Esophagus (tissue), 2 donors: ENCODE data around the gene TFAM. TPM values are rescaled to one million over a fixed set of nuclear protein-coding genes. Genes with fewer than 3 reads are reported as not detected.
"Not testable (repeated sequence)": the region's sequence is repeated elsewhere in the genome, so short reads cannot be mapped to it uniquely, and the experiment has no call there.

Experiments used
- H3K27ac ChIP-seq, 2 donors: one replicate each; pipeline ENCODE4 v1.5.1; 2013; ENCODE audit warnings: low read depth in 2 of 2, mild to moderate bottlenecking in 2 of 2, inconsistent platforms in 1 of 2, low read length in 1 of 2, moderate library complexity in 1 of 2
- H3K27me3 ChIP-seq, 2 donors: one replicate each; pipeline ENCODE4 v1.6.1; 2013; ENCODE audit warnings: low read length in 2 of 2, control low read depth in 1 of 2, mild to moderate bottlenecking in 1 of 2; ENCODE audit not compliant: insufficient read depth in 2 of 2, control insufficient read depth in 1 of 2
- H3K36me3 ChIP-seq, 2 donors: one replicate each; pipeline ENCODE4 v1.6.1; 2013; ENCODE audit warnings: low read length in 1 of 2; ENCODE audit not compliant: control insufficient read depth in 2 of 2, insufficient read depth in 2 of 2
- H3K4me1 ChIP-seq, 2 donors: one replicate each; pipeline ENCODE4 v1.6.1; 2013; ENCODE audit warnings: low read length in 1 of 2; ENCODE audit not compliant: control insufficient read depth in 2 of 2, insufficient read depth in 2 of 2
- H3K4me3 ChIP-seq, 2 donors: one replicate each; pipeline ENCODE4 v1.5.1; 2013; ENCODE audit warnings: low read length in 2 of 2, mild to moderate bottlenecking in 2 of 2, low read depth in 1 of 2, moderate library complexity in 1 of 2
- H3K9me3 ChIP-seq, 2 donors: one replicate each; pipeline ENCODE4 v1.6.1; 2013; ENCODE audit warnings: mild to moderate bottlenecking in 2 of 2, low read depth in 1 of 2, low read length in 1 of 2, moderate library complexity in 1 of 2; ENCODE audit not compliant: control insufficient read depth in 2 of 2, insufficient read depth in 1 of 2
- WGBS, 2 donors: extraction: QIAGEN DNeasy Blood & Tissue Kit; methylation state at CpG; one replicate each; pipeline ENCODE4 v1.1.7; 2013; 5-methylcytosine and 5-hydroxymethylcytosine counted together
- polyA plus RNA-seq, 2 donors: library from polyadenylated mRNA; stranded (reverse); fragments of 200-250 nt; gene quantifications; one replicate each; pipeline ENCODE4 v1.2.3, GENCODE V29; 2013
- donor health status: healthy with polysubstance abuse.
- donor health status: Bipolar disorder and iron deficiency.

The TFAM gene
- polyA plus RNA-seq, 2 donors = 3.6 to 10.2 TPM

DNA sequence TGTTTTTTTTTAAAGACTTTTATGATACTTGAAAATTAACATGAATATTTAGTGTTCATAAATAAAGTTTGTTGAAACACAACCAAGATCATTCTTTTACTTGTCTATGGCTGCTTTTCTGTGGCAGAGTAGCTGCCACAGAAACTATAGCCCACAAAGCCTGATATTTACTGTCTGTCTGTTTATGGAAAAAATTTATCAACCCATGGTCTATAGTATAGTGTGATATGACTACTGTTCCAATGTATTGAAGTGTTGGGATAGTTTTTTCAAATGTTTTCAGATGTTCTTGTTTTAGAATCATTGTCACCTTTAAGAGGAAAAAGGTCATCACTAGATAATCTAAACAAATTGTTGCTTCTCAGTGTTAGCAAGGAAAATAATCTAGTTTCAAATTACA is 10.8 kb downstream of the TFAM start:
- H3K27me3 ChIP-seq = no peaks in the 10 kb centered on the region
- H3K36me3 ChIP-seq = no peaks in the 10 kb centered on the region
- H3K4me3 ChIP-seq = no peak overlapping the region
- H3K27ac ChIP-seq = no peak overlapping the region
- H3K4me1 ChIP-seq = no peaks in the 10 kb centered on the region
- no peaks in the 10 kb centered on the region for H3K9me3 ChIP-seq

DNA sequence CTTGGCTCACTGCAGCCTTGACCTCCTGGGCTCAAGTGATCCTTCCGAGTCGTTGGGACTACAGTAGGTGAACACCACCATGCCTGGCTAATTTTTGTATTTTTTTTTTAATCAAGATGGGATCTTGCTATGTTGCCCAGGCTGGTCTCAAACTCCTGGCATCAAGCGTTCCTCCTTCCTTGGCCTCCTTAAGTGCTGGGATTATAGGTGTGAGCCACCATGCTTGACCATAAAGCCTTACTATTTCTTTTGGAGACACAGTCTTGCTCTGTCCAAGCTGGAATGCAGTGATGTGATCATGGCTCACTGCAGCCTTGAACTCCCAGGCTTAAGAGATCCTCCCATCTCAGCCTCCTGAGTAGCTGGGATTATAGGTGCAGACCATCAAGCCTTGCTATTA is 12.6 kb downstream of the TFAM start:
- Histone ChIP-seq H3K27ac (no peak overlapping the region), H3K36me3 (no peaks in the 10 kb centered on the region), H3K9me3 (no peaks in the 10 kb centered on the region), H3K4me3 (no peak overlapping the region), H3K27me3 (no peaks in the 10 kb centered on the region), H3K4me1 (no peaks in the 10 kb centered on the region)
- WGBS, 2 donors = 95 to 96% methylated on average over 3 of the region's 3 CpGs

DNA sequence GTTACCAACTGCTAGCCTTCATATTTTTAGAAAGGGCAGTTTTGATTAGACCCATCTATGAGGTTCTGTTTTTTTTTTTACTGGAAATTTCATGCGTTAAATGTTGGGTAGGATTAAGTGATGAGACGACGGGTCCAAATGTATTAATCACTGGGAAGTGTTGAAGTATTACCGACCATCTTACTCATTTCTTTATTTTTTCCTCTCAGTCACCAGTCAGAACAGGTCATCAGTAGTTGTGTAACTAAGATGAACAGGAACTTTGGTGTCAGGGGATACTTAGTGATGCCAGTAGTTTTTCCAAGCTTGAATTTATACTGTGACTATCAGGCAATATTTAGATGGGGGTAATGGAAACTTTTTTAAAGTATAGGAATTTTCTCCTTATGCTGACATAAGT is 14.2 kb downstream of the TFAM start:
- Histone ChIP-seq H3K4me3 (no peak overlapping the region), H3K9me3 (no peaks in the 10 kb centered on the region), H3K27ac (no peak overlapping the region), H3K4me1 (no peaks in the 10 kb centered on the region), H3K36me3 (no peaks in the 10 kb centered on the region), H3K27me3 (no peaks in the 10 kb centered on the region)
- 74 to 83% methylated on average over 4 of the region's 4 CpGs for WGBS, 2 donors

DNA sequence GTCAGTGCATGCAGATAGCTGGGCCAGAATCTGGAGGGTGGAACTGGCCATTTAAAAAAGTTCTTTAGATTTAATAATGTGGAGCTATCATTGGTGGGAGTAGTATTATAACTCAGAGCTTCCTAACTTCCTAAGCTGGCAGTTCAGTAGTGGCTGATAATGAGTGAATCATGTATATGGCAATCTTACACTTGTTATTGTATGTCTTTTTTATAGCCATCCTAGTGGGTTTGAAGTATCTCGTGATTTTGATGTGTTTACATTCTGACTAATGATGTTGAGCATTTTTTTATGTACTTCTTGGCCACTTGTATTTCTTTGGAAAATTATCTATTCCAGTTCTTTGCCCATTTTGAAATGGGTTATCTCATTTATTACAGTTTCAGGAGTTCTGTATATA is 15.4 kb downstream of the TFAM start:
- H3K4me1 ChIP-seq = no peaks in the 10 kb centered on the region
- H3K27ac ChIP-seq = no peak overlapping the region
- no peak overlapping the region for H3K4me3 ChIP-seq
- no peaks in the 10 kb centered on the region for H3K36me3 ChIP-seq
- no peaks in the 10 kb centered on the region for H3K27me3 ChIP-seq
- whole genome bisulfite sequencing, 2 donors = 39 to 52% methylated on average over 1 of the region's 1 CpG
- no peaks in the 10 kb centered on the region for H3K9me3 ChIP-seq

DNA sequence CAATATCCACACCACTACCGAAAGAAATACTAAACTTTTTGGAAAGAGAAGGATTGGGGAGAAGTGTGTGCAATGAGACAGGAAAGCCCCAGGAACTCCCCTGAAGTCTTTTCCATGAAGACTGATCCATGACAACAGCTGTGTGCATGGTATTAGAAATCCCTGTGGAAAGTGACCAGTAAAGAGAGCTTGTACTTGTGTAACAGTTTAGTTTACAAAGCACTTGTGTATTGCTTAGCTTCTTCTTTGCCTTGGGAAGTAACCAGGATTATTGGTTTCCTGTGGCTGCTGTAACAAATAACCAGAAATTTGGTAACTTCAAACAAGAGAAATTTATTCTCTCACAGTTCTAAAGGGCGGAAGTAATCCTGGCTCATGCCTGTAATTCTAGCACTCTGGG is 18.8 kb downstream of the TFAM start:
- H3K4me3 ChIP-seq = no peak overlapping the region
- H3K27me3 ChIP-seq = no peaks in the 10 kb centered on the region
- 93 to 94% methylated on average over 2 of the region's 2 CpGs for WGBS, 2 donors
- no peak overlapping the region for H3K27ac ChIP-seq
- no peaks in the 10 kb centered on the region for H3K9me3 ChIP-seq
- no peaks in the 10 kb centered on the region for H3K4me1 ChIP-seq
- no peaks in the 10 kb centered on the region for H3K36me3 ChIP-seq

DNA sequence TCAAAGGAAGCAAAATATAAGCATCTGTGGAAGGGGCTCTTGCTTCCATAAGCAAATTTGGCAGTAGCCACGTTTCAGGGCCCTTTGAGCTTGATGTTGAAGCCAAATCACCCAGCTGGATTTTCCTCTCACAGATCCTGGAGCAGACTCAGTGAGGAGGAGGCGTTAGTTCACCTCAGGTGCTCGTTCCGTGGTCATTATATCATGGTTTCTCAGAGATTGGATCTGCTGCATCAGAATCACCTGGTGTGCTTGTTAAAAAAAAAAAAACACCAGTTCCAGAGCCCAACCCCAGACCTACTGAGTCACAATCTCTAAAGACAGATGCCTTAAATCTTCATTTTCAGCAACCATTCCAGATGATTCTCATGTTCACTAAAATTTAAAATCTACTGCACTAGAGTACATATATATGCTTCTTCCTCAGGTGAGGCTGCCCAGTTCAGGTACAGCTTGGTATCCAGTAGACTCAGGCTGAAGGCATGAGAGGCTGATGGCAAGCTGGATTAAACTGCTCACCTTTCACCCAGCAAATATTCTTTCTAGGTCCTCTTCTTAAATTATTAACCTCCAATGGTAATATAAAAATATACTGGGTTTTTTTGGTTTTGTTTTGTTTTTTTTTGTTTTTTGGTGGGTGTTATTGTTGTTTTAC is 24.9 kb downstream of the TFAM start:
- Histone ChIP-seq H3K4me1 (no peaks in the 10 kb centered on the region), H3K27me3 (no peaks in the 10 kb centered on the region), H3K4me3 (no peak overlapping the region), H3K9me3 (no peaks in the 10 kb centered on the region), H3K27ac (no peak overlapping the region), H3K36me3 (no peaks in the 10 kb centered on the region)
- 46 to 64% methylated on average over 4 of the region's 4 CpGs for WGBS, 2 donors

DNA sequence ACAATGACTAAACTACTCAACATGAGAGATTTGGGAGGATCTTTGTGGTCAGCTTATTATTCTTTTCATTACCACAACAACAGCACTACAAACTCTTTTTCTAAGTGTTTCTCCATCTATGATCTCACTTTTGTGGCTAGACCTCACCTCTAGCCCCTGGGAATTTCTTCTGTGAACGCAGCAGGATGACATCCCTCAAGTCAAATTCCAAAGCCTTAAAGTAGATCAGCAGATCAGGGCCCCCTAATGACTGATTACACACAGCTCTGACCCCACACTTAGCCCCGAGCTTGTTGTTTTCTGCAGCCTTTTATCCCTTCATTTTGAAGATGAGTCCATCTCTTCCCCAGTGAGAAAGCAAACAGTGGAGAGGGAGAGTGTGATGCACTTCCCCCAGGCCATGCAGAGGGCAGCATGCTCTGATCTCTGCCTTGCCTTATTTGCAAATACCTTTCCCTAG is 27.3 kb downstream of the TFAM start:
- Histone ChIP-seq H3K4me3 (no peak overlapping the region), H3K9me3 (no peaks in the 10 kb centered on the region), H3K4me1 (no peaks in the 10 kb centered on the region), H3K27ac (no peak overlapping the region), H3K27me3 (no peaks in the 10 kb centered on the region), H3K36me3 (no peaks in the 10 kb centered on the region)
- 38 to 41% methylated on average over 2 of the region's 2 CpGs for WGBS, 2 donors

DNA sequence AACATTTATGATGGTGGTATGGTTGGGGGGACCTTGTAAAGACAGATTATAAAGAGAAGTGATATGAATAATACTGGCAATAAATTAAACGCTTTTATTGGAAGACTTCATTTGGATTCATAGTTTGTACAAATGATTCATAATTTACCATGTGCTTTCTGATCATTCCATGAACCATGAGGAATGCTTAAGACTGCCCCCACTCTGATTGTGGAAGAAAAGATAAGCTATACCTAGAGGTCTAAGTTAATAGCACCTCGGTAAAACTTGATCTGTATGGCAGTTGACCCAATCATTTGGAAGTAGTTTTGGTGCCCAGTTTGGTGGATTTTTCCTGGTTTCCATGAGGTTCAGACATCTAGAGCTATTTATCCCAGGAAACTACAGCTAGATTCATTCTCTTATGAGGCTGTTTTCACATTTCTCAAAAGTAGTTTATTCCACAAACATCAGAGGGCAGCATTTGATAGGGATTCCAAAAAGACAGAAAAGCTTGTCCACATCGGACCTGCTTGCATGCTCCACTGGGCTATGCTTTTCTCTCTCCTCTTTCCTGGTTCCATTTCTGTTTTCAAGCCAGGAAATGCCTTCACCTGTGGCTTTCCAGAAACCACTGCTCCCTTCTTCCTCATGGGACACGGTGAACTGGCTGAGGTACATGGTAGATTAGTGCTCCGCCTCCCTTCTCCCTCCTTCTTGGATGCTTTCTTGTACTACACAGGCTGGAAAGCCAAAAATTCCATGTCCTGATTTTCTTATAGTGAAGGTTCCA is 29.2 kb downstream of the TFAM start:
- Histone ChIP-seq H3K27ac (no peak overlapping the region), H3K36me3 (no peaks in the 10 kb centered on the region), H3K4me1 (no peaks in the 10 kb centered on the region), H3K4me3 (no peak overlapping the region), H3K27me3 (no peaks in the 10 kb centered on the region), H3K9me3 (no peaks in the 10 kb centered on the region)
- WGBS, 2 donors = 43 to 46% methylated on average over 5 of the region's 5 CpGs

DNA sequence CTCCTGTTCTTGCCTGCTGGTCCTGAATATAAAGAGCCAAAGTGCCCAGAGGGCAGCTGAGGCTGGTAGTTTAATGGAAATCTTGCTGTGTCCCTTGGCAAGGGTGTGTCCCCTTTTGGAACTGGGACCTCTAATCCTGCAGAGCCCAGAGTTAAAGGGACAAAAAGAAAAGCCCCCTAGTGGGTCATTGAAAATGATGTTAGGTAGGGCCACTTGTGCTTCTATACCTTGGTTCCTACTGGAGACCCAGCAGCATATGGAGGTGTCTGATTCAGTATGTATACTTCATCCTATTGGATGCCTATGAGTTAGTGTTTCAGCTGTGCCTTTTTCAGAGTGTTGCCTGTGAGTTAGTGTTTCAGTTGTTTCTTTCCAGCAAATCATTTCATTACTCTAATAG is 30.5 kb downstream of the TFAM start:
- Histone ChIP-seq H3K27ac (no peak overlapping the region), H3K9me3 (no peaks in the 10 kb centered on the region), H3K36me3 (no peaks in the 10 kb centered on the region), H3K4me1 (no peaks in the 10 kb centered on the region), H3K4me3 (no peak overlapping the region), H3K27me3 (no peaks in the 10 kb centered on the region)

DNA sequence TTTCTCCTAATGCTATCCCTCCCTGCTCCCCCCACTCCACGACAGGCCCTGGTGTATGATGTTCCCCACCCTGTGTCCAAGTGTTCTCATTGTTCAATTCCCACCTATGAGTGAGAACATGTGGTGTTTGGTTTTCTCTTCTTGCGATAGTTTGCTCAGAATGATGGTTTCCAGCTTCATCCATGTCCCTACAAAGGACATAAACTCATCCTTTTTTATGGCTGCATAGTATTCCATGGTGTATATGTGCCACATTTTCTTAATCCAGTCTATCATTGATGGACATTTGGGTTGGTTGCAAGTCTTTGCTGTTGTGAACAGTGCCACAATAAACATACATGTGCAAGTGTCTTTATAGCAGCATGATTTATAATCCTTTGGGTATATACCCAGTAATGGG is 32.7 kb downstream of the TFAM start:
- not testable (repeated sequence) for H3K27ac ChIP-seq, H3K36me3 ChIP-seq, H3K9me3 ChIP-seq, H3K4me1 ChIP-seq, H3K27me3 ChIP-seq, H3K4me3 ChIP-seq
- 87 to 88% methylated on average over 2 of the region's 2 CpGs for WGBS, 2 donors
